OCI-LY1 (cell line): ENCODE data around the gene HTR6.

ENCODE experiments used
- H2AFZ ChIP-seq: fragments of 200-600 bp; sonication (generic), shearing (Covaris generic); 2 replicates; pipeline ENCODE4 v1.6.0; 2014; ENCODE audit warnings: antibody characterized with exemption, mild to moderate bottlenecking, low read length
- H3F3A ChIP-seq: fragments of 200-600 bp; sonication (generic), shearing (Covaris generic); 2 replicates; pipeline ENCODE4 v1.6.0; 2014; ENCODE audit warnings: mild to moderate bottlenecking, antibody characterized with exemption, low read length, moderate library complexity; ENCODE audit not compliant: insufficient read depth
- H3K27ac ChIP-seq: fragments of 200-600 bp; sonication (generic); 2 replicates; pipeline ENCODE4 v1.5.1; 2014; ENCODE audit warnings: low read length, mixed run types, mild to moderate bottlenecking, low read depth; ENCODE audit not compliant: poor library complexity, severe bottlenecking
- H3K27me3 ChIP-seq: fragments of 200-600 bp; sonication (generic); 2 replicates; pipeline ENCODE4 v1.6.0; 2014; ENCODE audit warnings: antibody characterized with exemption, mild to moderate bottlenecking, low read length, moderate library complexity; ENCODE audit not compliant: insufficient read depth
- H3K36me3 ChIP-seq: fragments of 200-600 bp; sonication (generic); 2 replicates; pipeline ENCODE4 v1.6.1; 2014; ENCODE audit warnings: mild to moderate bottlenecking, antibody characterized with exemption, low read length, moderate library complexity, mixed read lengths; ENCODE audit not compliant: insufficient read depth
- H3K4me1 ChIP-seq: fragments of 200-600 bp; sonication (generic); 2 replicates; pipeline ENCODE4 v1.5.1; 2014; ENCODE audit warnings: mild to moderate bottlenecking, low read length, moderate library complexity; ENCODE audit not compliant: insufficient read depth, severe bottlenecking
- H3K4me2 ChIP-seq: fragments of 200-600 bp; sonication (generic), shearing (Covaris generic); 2 replicates; pipeline ENCODE4 v1.6.1; 2014; ENCODE audit warnings: low read length
- H3K4me3 ChIP-seq: fragments of 200-600 bp; sonication (generic); 2 replicates; pipeline ENCODE4 v1.5.1; 2014; ENCODE audit warnings: low read length, low read depth, mild to moderate bottlenecking, mixed read lengths; ENCODE audit not compliant: poor library complexity, severe bottlenecking
- H3K79me2 ChIP-seq: fragments of 200-600 bp; shearing (Covaris generic); 2 replicates; pipeline ENCODE4 v1.6.1; 2016; ENCODE audit warnings: mixed run types, low read length, mixed read lengths; ENCODE audit not compliant: insufficient read depth
- H3K9ac ChIP-seq: fragments of 200-600 bp; sonication (generic), shearing (Covaris generic); 2 replicates; pipeline ENCODE4 v1.6.1; 2014; ENCODE audit warnings: mild to moderate bottlenecking, low read length, mixed read lengths
- H3K9me2 ChIP-seq: fragments of 200-600 bp; sonication (generic), shearing (Covaris generic); 2 replicates; pipeline ENCODE4 v1.6.1; 2014; ENCODE audit warnings: low read depth, mild to moderate bottlenecking, low read length, mixed read lengths
- H3K9me3 ChIP-seq: fragments of 200-600 bp; shearing (Covaris generic); 2 replicates; pipeline ENCODE4 v1.6.1; 2014; ENCODE audit warnings: low read length, mixed read lengths
- H4K20me1 ChIP-seq: fragments of 200-600 bp; sonication (generic), shearing (Covaris generic); 2 replicates; pipeline ENCODE4 v1.6.0; 2016; ENCODE audit warnings: mild to moderate bottlenecking, low read length; ENCODE audit not compliant: insufficient read depth
- CTCF ChIP-seq: fragments of 200-600 bp; sonication (generic), shearing (Covaris generic); IDR thresholded peaks from 2 replicates; pipeline ENCODE4 v1.5.1; 2017; ENCODE audit warnings: mild to moderate bottlenecking, antibody characterized with exemption, low read length, moderate library complexity, mixed read lengths
- EZH2 ChIP-seq: fragments of 200-600 bp; sonication (generic), shearing (Covaris generic); IDR thresholded peaks from 2 replicates; pipeline ENCODE4 v1.8.0; 2017; ENCODE audit warnings: borderline replicate concordance, mixed run types, mild to moderate bottlenecking, antibody characterized with exemption, low read length, moderate library complexity, mixed read lengths

HTR6 gene

GRCh38 chr1:19684677-19685076 is 20.0 kb downstream of the HTR6 start:
- no peaks in the 10 kb centered on the region for H4K20me1 ChIP-seq
- H3K79me2 ChIP-seq = no peaks in the 10 kb centered on the region
- no peaks in the 10 kb centered on the region for H3K9me3 ChIP-seq
- no peak overlapping the region for H3K4me2 ChIP-seq
- no peaks in the 10 kb centered on the region for H3K27me3 ChIP-seq
- TF ChIP-seq EZH2 (no peak), CTCF (no peak)
- H3F3A ChIP-seq = no peaks in the 10 kb centered on the region
- no peak overlapping the region for H3K9ac ChIP-seq
- H3K36me3 ChIP-seq = no peaks in the 10 kb centered on the region; the same call in 1 of the 2 replicates
- no peak overlapping the region for H2AFZ ChIP-seq
- H3K9me2 ChIP-seq = no peaks in the 10 kb centered on the region
- H3K4me3 ChIP-seq = no peak overlapping the region
- no peak overlapping the region for H3K27ac ChIP-seq
- H3K4me1 ChIP-seq = no peaks in the 10 kb centered on the region

- TF ChIP-seq EZH2 = no peak
- TF ChIP-seq CTCF = no peak
- H3K4me3 ChIP-seq = no peak overlapping the region
- H4K20me1 ChIP-seq = no peaks in the 10 kb centered on the region
- H3K36me3 ChIP-seq = no peaks in the 10 kb centered on the region; the same call in 1 of the 2 replicates
- no peaks in the 10 kb centered on the region for H3K79me2 ChIP-seq
- H3K4me2 ChIP-seq = no peak overlapping the region
- H3F3A ChIP-seq = no peaks in the 10 kb centered on the region
- peaks cover 7% of the 10 kb centered on the region for H3K9me3 ChIP-seq
- H3K9me2 ChIP-seq = no peaks in the 10 kb centered on the region
- H2AFZ ChIP-seq = no peak overlapping the region
- no peak overlapping the region for H3K9ac ChIP-seq
- no peak overlapping the region for H3K27ac ChIP-seq
- H3K4me1 ChIP-seq = no peaks in the 10 kb centered on the region
- H3K27me3 ChIP-seq = no peaks in the 10 kb centered on the region
These were observed 21.3 kb downstream of the HTR6 start for GRCh38 chr1:19685994-19686393.

GRCh38 chr1:19687414-19687813 is 22.7 kb downstream of the HTR6 start:
- Histone ChIP-seq H3K9me2 (no peaks in the 10 kb centered on the region), H3K36me3 (no peaks in the 10 kb centered on the region; the same call in 1 of the 2 replicates), H3K4me1 (no peaks in the 10 kb centered on the region), H3K27ac (no peak overlapping the region), H3K27me3 (no peaks in the 10 kb centered on the region), H2AFZ (no peak overlapping the region), H3K79me2 (no peaks in the 10 kb centered on the region), H3K9me3 (peaks cover 7% of the 10 kb centered on the region), H3K4me2 (no peak overlapping the region), H3K4me3 (no peak overlapping the region), H3K9ac (no peak overlapping the region), H4K20me1 (no peaks in the 10 kb centered on the region), H3F3A (no peaks in the 10 kb centered on the region)
- TF ChIP-seq EZH2 (no peak), CTCF (no peak)
